Stomach (tissue), 4 donors: ENCODE measurements around the gene PDXK.

Experiments
- EP300 ChIP-seq: sonication (generic); formaldehyde crosslinking; IDR thresholded peaks from one replicate; pipeline ENCODE4 v1.6.1; 2017; ENCODE audit warnings: antibody characterized with exemption
- POLR2A ChIP-seq, 4 donors: fragments of 450-650 bp; IDR thresholded peaks; one replicate each; pipeline ENCODE4 v1.6.1; 2016; ENCODE audit warnings: antibody characterized with exemption in 4 of 4, control low read depth in 2 of 4, mild to moderate bottlenecking in 1 of 4, moderate library complexity in 1 of 4
- POLR2AphosphoS5 ChIP-seq, 3 donors: sonication (generic); formaldehyde crosslinking; IDR thresholded peaks; one replicate each; pipeline ENCODE4 v1.6.1; 2016; ENCODE audit warnings: antibody characterized with exemption in 3 of 3
- TF ChIP-seq, protein P1 (sequence below), 7 experiments: fragments of 450-650 bp in 4 of 7; fragments of 200-600 bp in 3 of 7; sonication (generic) in 3 of 7; IDR thresholded peaks; one replicate each; pipeline ENCODE4 v1.5.1; 2016 to 2019; ENCODE audit warnings: antibody characterized with exemption in 7 of 7, control low read depth in 2 of 7, mild to moderate bottlenecking in 1 of 7

DNA sequence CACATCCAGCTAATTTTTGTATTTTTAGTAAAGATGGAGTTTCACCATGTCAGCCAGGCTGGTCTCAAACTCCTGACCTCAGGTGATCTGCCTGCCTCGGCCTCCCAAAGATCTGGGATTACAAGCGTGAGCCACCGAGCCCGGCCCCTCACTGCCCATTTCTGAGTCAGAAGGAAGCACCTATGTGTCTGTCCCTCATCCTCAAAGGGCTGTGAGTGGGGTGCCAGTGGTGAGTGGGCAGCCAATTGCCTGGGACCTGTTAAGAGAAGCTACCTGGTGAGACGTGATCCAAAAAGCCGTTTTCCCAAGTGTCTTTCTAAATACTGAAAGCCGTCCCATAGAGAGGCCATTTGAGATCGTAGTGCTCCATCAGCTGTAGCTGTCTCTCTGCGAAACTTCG lies 27.1 kb upstream of the PDXK start:
- TF ChIP-seq POLR2A (IDR thresholded peaks at IDR 0.05) (no peak), POLR2AphosphoS5 (IDR thresholded peaks at IDR 0.05) (no peak), EP300 (no peak)
- TF ChIP-seq, protein P1, sequence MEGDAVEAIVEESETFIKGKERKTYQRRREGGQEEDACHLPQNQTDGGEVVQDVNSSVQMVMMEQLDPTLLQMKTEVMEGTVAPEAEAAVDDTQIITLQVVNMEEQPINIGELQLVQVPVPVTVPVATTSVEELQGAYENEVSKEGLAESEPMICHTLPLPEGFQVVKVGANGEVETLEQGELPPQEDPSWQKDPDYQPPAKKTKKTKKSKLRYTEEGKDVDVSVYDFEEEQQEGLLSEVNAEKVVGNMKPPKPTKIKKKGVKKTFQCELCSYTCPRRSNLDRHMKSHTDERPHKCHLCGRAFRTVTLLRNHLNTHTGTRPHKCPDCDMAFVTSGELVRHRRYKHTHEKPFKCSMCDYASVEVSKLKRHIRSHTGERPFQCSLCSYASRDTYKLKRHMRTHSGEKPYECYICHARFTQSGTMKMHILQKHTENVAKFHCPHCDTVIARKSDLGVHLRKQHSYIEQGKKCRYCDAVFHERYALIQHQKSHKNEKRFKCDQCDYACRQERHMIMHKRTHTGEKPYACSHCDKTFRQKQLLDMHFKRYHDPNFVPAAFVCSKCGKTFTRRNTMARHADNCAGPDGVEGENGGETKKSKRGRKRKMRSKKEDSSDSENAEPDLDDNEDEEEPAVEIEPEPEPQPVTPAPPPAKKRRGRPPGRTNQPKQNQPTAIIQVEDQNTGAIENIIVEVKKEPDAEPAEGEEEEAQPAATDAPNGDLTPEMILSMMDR (IDR thresholded peaks at IDR 0.05) = no peak
